CD4-positive, alpha-beta T cell treated with Interleukin-21 for 1 hour (primary cell): ENCODE measurements around the gene TEX2.

Source experiments
- DNase-seq: peaks from one replicate; pipeline ENCODE4 v3.0.0-alpha.2; 2020

The TEX2 gene

DNA sequence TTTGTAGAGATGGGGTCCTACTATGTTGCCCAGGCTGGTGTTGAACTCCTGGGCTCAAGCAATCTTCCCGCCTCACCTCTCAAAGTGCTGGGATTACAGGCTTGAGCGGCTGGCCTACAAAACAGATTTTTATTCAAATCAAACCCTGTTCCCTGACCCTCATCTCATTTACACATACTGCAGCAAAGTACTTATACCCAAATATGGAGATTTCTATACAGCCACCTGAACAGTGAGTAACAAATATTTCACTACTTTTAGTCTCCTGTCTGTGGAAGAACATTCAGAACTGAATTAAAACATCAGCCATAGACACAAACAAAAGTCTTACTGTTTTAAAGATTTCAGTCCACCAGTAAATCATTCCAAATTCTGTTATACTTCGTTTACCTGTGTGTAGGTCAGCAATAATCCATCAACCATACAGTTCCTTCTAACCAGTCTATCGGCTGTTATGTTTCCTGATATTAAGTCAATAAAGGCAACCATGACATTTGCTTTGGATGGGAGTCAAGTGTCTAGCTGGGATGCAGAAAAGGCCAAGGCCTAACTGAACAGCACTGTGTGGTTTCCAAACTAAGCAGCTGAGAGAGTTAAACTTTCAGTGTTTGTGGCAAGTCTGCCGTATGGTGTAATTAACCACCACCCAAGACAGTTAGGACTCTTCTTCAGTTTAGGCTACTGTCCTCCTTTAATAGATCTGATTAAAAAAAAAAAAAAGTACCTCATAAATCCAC, 155.4 kb downstream of the TEX2 start:
- no peak for DNase-seq

DNA sequence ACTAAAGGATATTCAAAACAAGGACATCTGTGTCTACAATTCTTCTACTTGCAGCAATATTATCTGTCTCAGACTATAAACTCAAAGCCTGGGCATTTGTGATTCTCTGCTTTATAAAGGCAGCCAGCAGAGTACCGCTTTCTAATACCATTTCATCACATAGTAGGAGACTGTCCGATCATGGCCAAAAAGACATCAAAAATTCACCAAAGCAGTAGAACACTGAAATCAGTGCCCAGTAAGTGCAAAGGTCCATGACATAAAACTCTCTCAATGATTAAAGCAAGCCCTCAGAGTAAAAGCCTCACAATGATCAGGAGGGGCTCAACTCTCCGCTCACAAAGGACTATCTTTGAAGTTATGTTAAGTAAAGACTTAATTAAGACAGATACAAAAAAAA, 156.1 kb downstream of the TEX2 start:
- no peak for DNase-seq

DNA sequence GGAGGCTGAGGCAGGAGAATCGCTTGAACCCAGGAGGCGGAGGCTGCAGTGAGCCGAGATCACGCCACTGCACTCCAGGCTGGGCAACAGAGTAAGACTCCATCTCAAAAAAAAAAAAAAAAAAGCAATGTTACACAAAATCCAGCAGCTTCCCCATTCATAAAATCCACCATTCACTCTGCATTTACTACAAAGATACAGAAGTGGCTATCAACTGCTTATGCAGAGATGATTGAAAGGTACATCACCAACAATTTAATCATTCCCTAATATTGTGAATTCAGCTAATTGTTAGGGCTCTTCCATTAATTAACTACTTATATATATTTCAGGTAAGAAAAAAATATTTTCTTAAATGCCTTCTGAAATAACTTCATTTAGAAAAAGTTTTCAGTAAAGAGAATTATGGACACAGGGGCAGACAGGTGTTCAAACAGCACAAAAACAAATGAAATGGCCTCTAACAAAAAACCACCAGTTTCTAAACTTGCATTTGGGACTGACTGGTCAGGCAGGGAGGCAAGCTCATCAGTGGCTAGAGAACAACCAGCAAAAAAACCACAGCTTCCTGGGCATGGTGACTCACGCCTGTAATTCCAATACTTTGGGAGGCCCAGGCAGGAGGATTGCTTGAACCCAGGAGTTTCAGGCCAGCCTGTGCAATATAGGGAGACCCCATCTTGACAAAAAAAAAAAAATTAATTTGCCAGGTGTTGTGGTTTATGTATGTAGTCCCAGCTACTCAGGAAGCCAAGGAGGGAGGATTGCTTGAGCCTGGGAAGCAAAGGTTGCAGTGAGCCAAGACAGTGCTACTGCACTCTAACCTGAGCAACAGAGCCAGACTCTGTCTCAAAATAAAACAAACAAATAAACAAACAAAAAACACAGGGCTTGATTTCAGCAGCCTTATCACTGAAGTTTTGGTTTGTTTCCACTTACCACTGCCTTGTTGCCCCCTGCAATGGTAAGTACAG, 159.4 kb downstream of the TEX2 start:
- no peak for DNase-seq

DNA sequence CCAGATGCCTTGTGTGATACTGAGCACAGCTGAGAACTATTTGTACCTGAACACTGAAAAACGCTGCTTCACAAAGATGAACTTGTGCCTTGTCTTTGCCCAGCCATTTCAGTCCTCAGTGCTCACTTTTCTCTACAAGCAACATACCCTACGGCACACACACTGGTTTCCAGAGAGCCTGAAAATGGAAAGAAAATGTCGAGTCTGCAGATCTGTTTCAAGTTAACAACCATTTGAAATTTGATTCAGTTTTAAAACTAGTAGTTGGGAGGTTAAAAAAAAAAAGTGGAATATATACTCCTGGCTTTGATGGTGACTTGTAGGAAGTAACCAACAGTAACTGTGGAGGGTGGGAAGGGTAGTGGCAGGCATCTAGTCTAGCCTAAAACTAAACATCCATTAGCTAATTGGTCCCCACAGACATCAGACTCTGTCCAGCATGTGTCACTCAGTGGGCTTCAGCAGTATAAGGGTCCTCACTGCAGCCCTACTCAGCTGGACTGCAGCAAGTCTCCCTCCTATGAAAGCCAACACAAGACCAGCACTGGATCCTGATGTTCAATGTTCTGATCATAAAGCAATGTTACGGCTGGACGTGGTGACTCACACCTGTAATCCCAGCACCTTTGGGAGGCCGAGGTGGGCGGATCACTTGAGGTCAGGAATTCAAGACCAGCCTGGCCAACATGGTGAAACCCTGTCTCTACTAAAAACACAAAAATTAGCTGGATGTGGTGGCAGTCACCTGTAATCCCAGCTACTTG, 160.3 kb downstream of the TEX2 start:
- DNase-seq, result no peak

DNA sequence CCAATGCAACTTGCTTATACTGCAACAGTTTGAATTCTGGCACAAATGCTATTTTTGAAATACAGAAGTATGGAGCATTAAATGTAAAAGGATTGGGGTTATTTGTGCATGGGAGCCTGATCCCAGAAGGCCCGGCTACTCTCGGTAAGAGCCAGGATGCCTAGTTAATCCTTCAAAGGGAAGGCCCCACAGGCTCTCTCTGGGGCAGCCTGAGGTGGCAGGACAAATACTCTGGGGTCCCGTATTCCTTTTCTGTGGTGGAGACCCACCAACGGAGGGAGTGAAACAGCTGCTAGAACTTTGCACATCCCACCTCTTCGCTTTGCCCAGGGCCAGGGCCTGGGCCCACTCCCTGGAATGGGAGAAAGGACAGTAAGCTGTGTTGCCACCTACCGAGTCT, 163.5 kb downstream of the TEX2 start:
- no peak for DNase-seq
